Activated CD8-positive, alpha-beta T cell treated with anti-CD3 and anti-CD28 coated beads for 36 hours (primary cell): ENCODE measurements around the gene HAUS3. TPM values are rescaled to one million over a fixed set of nuclear protein-coding genes. Genes with fewer than 3 reads are reported as not detected.

ENCODE experiments used
- ATAC-seq: fragments of 200-7000 bp; cut with Tn5 transposase; one replicate; pipeline ENCODE4 v1.10.0; 2021; ENCODE audit warnings: mild to moderate bottlenecking, moderate library complexity
- CTCF ChIA-PET: fragments of 350-600 bp; sonication (Branson Sonifier 250); formaldehyde crosslinking; loops from one replicate; lab custom pipeline; 2021; ENCODE audit warnings: antibody characterized with exemption; lab: Charles Lee
- POLR2A ChIA-PET: fragments of 350-600 bp; sonication (Branson Sonifier 250); formaldehyde crosslinking; loops from one replicate; lab custom pipeline; 2021; ENCODE audit warnings: antibody characterized with exemption; lab: Charles Lee
- DNase-seq: peaks from one replicate; pipeline ENCODE4 v3.0.0-alpha.2; 2020
- H3K27ac Mint-ChIP-seq: one replicate; pipeline ENCODE4 v1.8.0; 2021; ENCODE audit warnings: mild to moderate bottlenecking, mixed read lengths
- H3K27me3 Mint-ChIP-seq: one replicate; pipeline ENCODE4 v1.8.0; 2021; ENCODE audit warnings: mixed read lengths
- H3K36me3 Mint-ChIP-seq: one replicate; pipeline ENCODE4 v1.8.0; 2021; ENCODE audit warnings: low read depth, mixed read lengths
- H3K4me1 Mint-ChIP-seq: one replicate; pipeline ENCODE4 v1.8.0; 2021; ENCODE audit warnings: low read depth, mixed read lengths
- H3K4me3 Mint-ChIP-seq: one replicate; pipeline ENCODE4 v1.8.0; 2021; ENCODE audit warnings: mild to moderate bottlenecking, moderate library complexity, mixed read lengths
- H3K9me3 Mint-ChIP-seq: one replicate; pipeline ENCODE4 v1.8.0; 2021; ENCODE audit warnings: mixed read lengths
- CTCF ChIP-seq: fragments of 200-600 bp; IDR thresholded peaks from one replicate; pipeline ENCODE4 v1.8.0; 2022; ENCODE audit warnings: antibody characterized with exemption, mild to moderate bottlenecking
- intact Hi-C: fragments of 100-400 bp; cut with micrococcal nuclease; formaldehyde crosslinking; loops from one replicate; pipeline ENCODE4 v1.10.0; 2022
- total RNA-seq, 2 experiments: library from RNA; stranded (reverse); gene quantifications; one replicate each; pipeline ENCODE4 v1.2.3, GENCODE V29; 2021

Gene HAUS3
- total RNA-seq, 2 experiments from 2014 or later, result 18.4 to 19.5 TPM

GRCh38 chr4:2251795-2252529 lies 10.0 kb upstream of the HAUS3 start:
- POLR2A ChIA-PET, result interaction anchor here (1.9 to 2.2 kb wide), 2 partner anchors 8 to 11 kb away, joined by 4 to 13 read pairs; partner anchors contain the start of genes HAUS3 and POLN
- H3K4me3 Mint-ChIP-seq, result no peak overlapping the region
- ATAC-seq, result no peak
- no peaks in the 10 kb centered on the region for H3K4me1 Mint-ChIP-seq
- H3K27ac Mint-ChIP-seq, result no peak overlapping the region
- H3K36me3 Mint-ChIP-seq, result no peaks in the 10 kb centered on the region
- intact Hi-C loops, result no loop called here
- H3K27me3 Mint-ChIP-seq, result no peaks in the 10 kb centered on the region
- DNase-seq, result no peak
- CTCF ChIA-PET, result no interaction called here
- H3K9me3 Mint-ChIP-seq, result no peaks in the 10 kb centered on the region
- no peak for TF ChIP-seq CTCF

GRCh38 chr4:2251073-2251794 lies 9.3 kb upstream of the HAUS3 start:
- POLR2A ChIA-PET, result interaction anchor here (1.9 to 2.2 kb wide), 2 partner anchors 9 to 10 kb away, joined by 4 to 13 read pairs; partner anchors contain the start of genes HAUS3 and POLN
- Mint-ChIP-seq H3K27ac (no peak overlapping the region), H3K27me3 (no peaks in the 10 kb centered on the region), H3K4me3 (no peak overlapping the region), H3K9me3 (no peaks in the 10 kb centered on the region), H3K4me1 (no peaks in the 10 kb centered on the region), H3K36me3 (no peaks in the 10 kb centered on the region)
- DNase-seq, result no peak
- no peak for TF ChIP-seq CTCF
- intact Hi-C loops, result no loop called here
- ATAC-seq, result no peak
- CTCF ChIA-PET, result no interaction called here

- no peaks in the 10 kb centered on the region for H3K27me3 Mint-ChIP-seq
- DNase-seq (no peak), ATAC-seq (no peak)
- H3K27ac Mint-ChIP-seq, result no peak overlapping the region
- no peaks in the 10 kb centered on the region for H3K9me3 Mint-ChIP-seq
- H3K4me3 Mint-ChIP-seq, result no peak overlapping the region
- no peaks in the 10 kb centered on the region for H3K36me3 Mint-ChIP-seq
- ChIA-PET CTCF (interaction anchor here (1.1 kb wide), 1 partner anchor 30 kb away, joined by 3 read pairs; no protein-coding TSS in a partner anchor), POLR2A (interaction anchor here (1.9 to 2.2 kb wide), 2 partner anchors 9 to 10 kb away, joined by 4 to 13 read pairs; partner anchors contain the start of genes HAUS3 and POLN)
- intact Hi-C loops, result no loop called here
- TF ChIP-seq CTCF, result no peak
- H3K4me1 Mint-ChIP-seq, result peaks cover 4% of the 10 kb centered on the region
These were observed 8.6 kb upstream of the HAUS3 start for GRCh38 chr4:2250357-2251072.

GRCh38 chr4:2249526-2250356 lies 7.8 kb upstream of the HAUS3 start:
- no peak for DNase-seq
- Mint-ChIP-seq H3K27ac (no peak overlapping the region), H3K36me3 (no peaks in the 10 kb centered on the region), H3K4me3 (no peak overlapping the region), H3K4me1 (peaks cover 11% of the 10 kb centered on the region), H3K27me3 (no peaks in the 10 kb centered on the region), H3K9me3 (no peaks in the 10 kb centered on the region)
- POLR2A ChIA-PET, result interaction anchor here (1.9 to 2.2 kb wide), 2 partner anchors 9 to 11 kb away, joined by 4 to 13 read pairs; partner anchors contain the start of genes HAUS3 and POLN
- intact Hi-C loops, result no loop called here
- no peak for TF ChIP-seq CTCF
- CTCF ChIA-PET, result interaction anchor here (1.1 kb wide), 1 partner anchor 29 kb away, joined by 3 read pairs; no protein-coding TSS in a partner anchor
- ATAC-seq, result no peak
